Loucy (cell line): ENCODE measurements around the gene USF2.
A peak's percentile ranks its signal among the peaks of the same experiment; 100 is the strongest.

Experiments
- CTCF ChIP-seq: fragments of 200-600 bp; sonication (generic); conservative IDR thresholded peaks from 2 replicates; pipeline ENCODE4 v1.5.1; 2014; ENCODE audit warnings: mild to moderate bottlenecking, antibody characterized with exemption, low read length
- EZH2phosphoT487 ChIP-seq: fragments of 200-600 bp; IDR thresholded peaks from 2 replicates; pipeline ENCODE4 v1.6.1; 2018; ENCODE audit warnings: antibody characterized with exemption, mild to moderate bottlenecking, moderate library complexity, borderline replicate concordance

GRCh38 chr19:35327642-35328041 is 58.9 kb downstream of the USF2 start:
- TF ChIP-seq CTCF (peak; percentile 63), EZH2phosphoT487 (no peak)
